Activated T-helper 1 cell treated with anti-CD3 and anti-CD28 coated beads, Interleukin-12 subunit alpha, Interleukin-12 subunit beta, Interleukin-2, Interleukin-4 antibody, amounts not matched to agents 30 ng/mL and 10 ng/mL and 1 ng/mL, durations not matched to agents 14 hours and 24 hours and 36 hours (primary cell): Measurements from ENCODE around the gene TTC4. TPM values are rescaled to one million over a fixed set of nuclear protein-coding genes. Genes with fewer than 3 reads are reported as not detected.
"Not testable (repeated sequence)": the region's sequence is repeated elsewhere in the genome, so short reads cannot be mapped to it uniquely, and the experiment has no call there.

Experiments
- DNase-seq: peaks from one replicate; pipeline ENCODE4 v3.0.0; 2021; ENCODE audit warnings: low spot score
- H3K27ac Mint-ChIP-seq: one replicate; pipeline ENCODE4 v1.8.0; 2021; ENCODE audit warnings: mild to moderate bottlenecking, mixed read lengths
- H3K27me3 Mint-ChIP-seq: one replicate; pipeline ENCODE4 v1.8.0; 2022; ENCODE audit warnings: mild to moderate bottlenecking, moderate library complexity, mixed read lengths; ENCODE audit not compliant: insufficient read depth
- H3K36me3 Mint-ChIP-seq: one replicate; pipeline ENCODE4 v1.8.0; 2021; ENCODE audit warnings: low read depth, mixed read lengths
- H3K4me1 Mint-ChIP-seq: one replicate; pipeline ENCODE4 v1.8.0; 2021; ENCODE audit warnings: low read depth, mixed read lengths
- H3K4me3 Mint-ChIP-seq: one replicate; pipeline ENCODE4 v1.8.0; 2021; ENCODE audit warnings: mild to moderate bottlenecking, moderate library complexity, mixed read lengths
- H3K9me3 Mint-ChIP-seq: one replicate; pipeline ENCODE4 v1.8.0; 2021; ENCODE audit warnings: mixed read lengths
- intact Hi-C: fragments of 100-400 bp; cut with micrococcal nuclease; formaldehyde crosslinking; loops from one replicate; pipeline ENCODE4 v1.15.1; 2024
- total RNA-seq: library from RNA; stranded (reverse); gene quantifications from 2 replicates; pipeline ENCODE4 v1.2.3, GENCODE V29; 2022

The TTC4 gene
- total RNA-seq, 1 donor from 2014 or later = 43.7 TPM

DNA sequence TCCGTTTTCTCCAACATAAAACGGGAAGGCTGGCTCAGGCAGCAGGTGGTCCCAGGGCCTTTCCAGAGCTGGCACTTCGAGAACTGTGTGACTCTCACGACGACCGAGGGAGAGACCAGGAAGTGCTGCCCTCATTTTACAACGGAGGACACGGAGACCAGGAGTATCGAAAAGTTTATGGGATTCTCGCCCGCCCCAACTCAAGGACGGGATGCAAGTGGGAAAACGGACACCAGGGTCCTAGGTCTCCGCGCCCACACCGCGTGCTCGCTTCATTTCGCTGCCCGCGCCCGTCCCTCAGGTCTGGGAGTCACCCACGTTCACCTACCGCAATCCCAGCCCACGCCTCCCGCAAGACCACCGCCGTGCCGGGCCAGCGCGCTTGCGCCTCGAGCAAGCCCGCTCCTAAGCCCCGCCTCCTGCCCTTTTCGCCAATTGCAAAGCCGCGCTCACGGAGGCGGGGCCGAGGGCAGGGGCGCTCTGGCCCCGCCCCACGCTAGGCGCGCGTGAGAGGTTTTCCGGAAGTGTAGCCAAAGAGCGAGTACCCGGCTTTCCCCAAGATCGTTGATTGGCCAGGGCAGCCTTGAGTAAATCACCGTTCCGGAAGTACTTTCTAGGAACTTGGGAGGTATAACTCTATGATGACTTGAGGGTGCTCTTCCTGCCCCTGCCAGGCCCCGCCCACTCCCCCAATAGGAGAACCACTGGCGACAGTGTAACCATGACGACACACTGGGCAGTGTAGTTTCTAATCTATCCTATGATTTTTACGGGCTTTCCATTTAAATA, 48.7 kb downstream of the TTC4 start, which contains the start of gene PARS2:
Gene PARS2, minus strand, starts transcription at position 391 of the 789 bp plus-strand sequence. CDS start 5,362 bp downstream, outside the sequence.
- no peaks in the 10 kb centered on the region for H3K9me3 Mint-ChIP-seq
- peaks cover 32% of the 10 kb centered on the region for H3K4me1 Mint-ChIP-seq
- no peaks in the 10 kb centered on the region for H3K27me3 Mint-ChIP-seq
- intact Hi-C loops = loop anchor here (1.0 to 5.0 kb wide), 7 partner anchors 37 to 1526 kb away; partner anchors contain the start of genes DHCR24, IFT25, MAGOH and TTC22
- peak; percentile 94 for DNase-seq
- peak within 1 kb of the TSS; percentile 90 for H3K4me3 Mint-ChIP-seq
- H3K27ac Mint-ChIP-seq = peak within 1 kb of the TSS; percentile 95
- peaks cover 3% of the 10 kb centered on the region for H3K36me3 Mint-ChIP-seq

DNA sequence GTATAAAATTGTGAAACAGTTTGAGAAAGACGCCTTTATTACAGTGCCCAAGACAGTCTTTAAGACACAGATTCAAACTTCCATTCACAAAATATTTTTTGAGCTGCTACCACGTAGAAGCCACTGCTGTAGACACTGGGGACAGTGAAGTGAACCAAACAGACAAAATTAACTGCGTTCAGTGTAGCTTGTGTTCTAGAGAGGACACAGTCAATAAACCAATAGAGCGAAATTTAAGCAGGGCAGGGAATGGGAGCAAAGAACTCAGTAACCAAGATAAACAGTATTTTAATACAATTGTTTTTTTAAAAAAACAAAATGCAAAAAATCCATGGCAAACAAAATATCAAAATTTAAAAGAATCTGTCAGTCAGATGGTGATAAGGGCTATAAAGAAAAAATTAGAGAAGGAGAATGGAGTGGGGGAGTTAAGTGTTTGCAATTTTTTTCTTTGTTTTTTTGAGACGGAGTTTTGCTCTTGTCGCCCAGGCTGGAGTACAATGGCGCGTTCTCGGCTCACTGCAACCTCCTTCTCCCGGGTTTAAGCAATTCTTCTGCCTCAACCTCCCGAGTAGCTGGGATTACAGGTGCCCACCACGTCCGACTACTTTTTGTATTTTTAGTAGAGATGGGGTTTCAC, 49.4 kb downstream of the TTC4 start:
- no peak for DNase-seq
- peak overlapping the region; percentile 90 for H3K4me3 Mint-ChIP-seq
- H3K27me3 Mint-ChIP-seq = no peaks in the 10 kb centered on the region
- intact Hi-C loops = loop anchor here (1.0 to 5.0 kb wide), 7 partner anchors 36 to 1527 kb away; partner anchors contain the start of genes DHCR24, IFT25, MAGOH and TTC22
- peaks cover 3% of the 10 kb centered on the region for H3K36me3 Mint-ChIP-seq
- H3K9me3 Mint-ChIP-seq = no peaks in the 10 kb centered on the region
- H3K27ac Mint-ChIP-seq = peak overlapping the region; percentile 95
- H3K4me1 Mint-ChIP-seq = peaks cover 31% of the 10 kb centered on the region

DNA sequence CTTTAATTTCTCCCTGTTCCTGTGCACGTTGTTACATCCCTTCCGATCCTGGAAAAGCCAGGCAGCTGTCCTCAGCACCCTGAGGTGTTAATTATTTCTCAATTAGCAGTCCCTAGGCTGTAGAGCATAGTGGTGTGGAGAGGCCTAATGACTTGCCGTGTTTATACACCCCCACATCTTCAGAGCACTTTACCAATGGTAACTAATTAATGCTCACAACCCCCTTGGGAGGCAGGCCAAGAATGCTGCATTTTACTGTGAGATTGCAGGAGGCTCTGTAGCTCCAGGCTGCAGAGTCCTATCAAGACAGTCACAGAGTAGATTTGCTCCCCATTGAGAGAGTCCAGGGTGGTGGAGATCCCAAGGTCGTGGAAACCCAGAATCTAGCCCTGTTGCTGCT, 51.1 kb downstream of the TTC4 start:
- Mint-ChIP-seq H3K4me3 (no peak overlapping the region), H3K27ac (no peak overlapping the region), H3K36me3 (no peaks in the 10 kb centered on the region), H3K4me1 (peaks cover 26% of the 10 kb centered on the region), H3K27me3 (no peaks in the 10 kb centered on the region), H3K9me3 (no peaks in the 10 kb centered on the region)
- intact Hi-C loops = no loop called here
- no peak for DNase-seq

DNA sequence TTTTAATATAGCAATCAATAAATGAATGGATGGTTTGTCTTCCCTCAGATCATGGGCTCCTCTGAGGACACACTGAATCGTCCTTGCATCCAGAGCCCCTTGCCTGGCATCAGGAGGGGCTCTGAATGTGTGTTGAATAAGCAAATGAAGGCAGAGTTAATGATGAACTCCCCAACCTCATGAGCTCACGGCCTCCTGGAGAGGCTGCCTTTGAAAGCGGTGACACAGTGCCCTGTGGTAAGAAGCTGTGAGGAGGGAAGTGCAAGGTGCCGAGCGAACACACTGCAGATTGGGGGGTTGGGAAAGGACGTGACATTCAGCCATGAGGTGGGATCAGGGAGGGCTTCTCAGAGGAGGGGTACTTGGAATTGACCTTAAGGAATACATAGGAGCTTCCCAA, 51.9 kb downstream of the TTC4 start:
- intact Hi-C loops = no loop called here

DNA sequence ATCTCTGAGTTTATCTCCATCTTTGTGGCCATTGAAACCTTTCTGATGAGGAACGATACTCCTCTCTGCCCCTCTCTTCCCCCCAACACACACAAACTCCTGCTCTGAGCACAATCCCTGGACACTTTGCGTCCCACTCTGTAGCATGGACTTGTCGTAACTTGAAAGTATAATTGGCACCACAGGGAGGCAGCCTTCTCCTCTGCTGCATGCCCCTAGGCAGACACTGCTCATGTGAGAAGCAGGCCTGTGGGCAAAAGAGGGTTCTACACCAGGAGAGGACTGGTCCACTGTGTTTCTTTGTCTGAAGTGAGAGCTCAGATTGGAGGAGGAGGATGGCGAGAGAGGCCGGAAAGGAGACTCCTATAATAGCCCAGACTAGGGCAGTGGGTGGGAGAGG, 52.4 kb downstream of the TTC4 start:
- H3K9me3 Mint-ChIP-seq = no peaks in the 10 kb centered on the region
- H3K4me1 Mint-ChIP-seq = peaks cover 21% of the 10 kb centered on the region
- no peak overlapping the region for H3K4me3 Mint-ChIP-seq
- no peak overlapping the region for H3K27ac Mint-ChIP-seq
- intact Hi-C loops = no loop called here
- H3K27me3 Mint-ChIP-seq = no peaks in the 10 kb centered on the region
- DNase-seq = no peak
- H3K36me3 Mint-ChIP-seq = no peaks in the 10 kb centered on the region

More for the DNA sequence above, 51.9 kb downstream of the TTC4 start:
- no peaks in the 10 kb centered on the region for H3K9me3 Mint-ChIP-seq
- no peak for DNase-seq
- H3K27me3 Mint-ChIP-seq = no peaks in the 10 kb centered on the region
- H3K27ac Mint-ChIP-seq = no peak overlapping the region
- no peaks in the 10 kb centered on the region for H3K36me3 Mint-ChIP-seq
- H3K4me1 Mint-ChIP-seq = peaks cover 26% of the 10 kb centered on the region
- H3K4me3 Mint-ChIP-seq = no peak overlapping the region

DNA sequence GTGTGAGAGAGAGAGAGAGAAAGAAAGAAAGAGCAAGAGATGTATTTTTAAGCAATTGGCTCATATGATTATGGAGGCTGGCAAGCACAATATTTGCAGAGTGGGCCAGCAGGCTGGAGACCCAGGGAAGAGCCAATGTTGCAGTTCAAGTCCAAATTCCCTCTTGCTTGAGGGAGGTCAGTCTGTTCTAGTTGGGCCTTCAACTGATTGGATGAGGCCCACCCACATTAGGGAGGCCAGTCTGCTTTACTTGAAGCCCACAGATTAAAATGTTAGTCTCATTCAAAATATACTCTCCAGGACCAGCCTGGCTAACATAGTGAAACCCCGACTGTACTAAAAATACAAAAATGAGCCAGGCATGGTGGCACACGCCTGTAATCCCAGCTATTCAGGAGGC, 57.3 kb downstream of the TTC4 start:
- intact Hi-C loops = no loop called here
- no peak overlapping the region for H3K27ac Mint-ChIP-seq
- no peak overlapping the region for H3K4me3 Mint-ChIP-seq
- DNase-seq = no peak
- no peaks in the 10 kb centered on the region for H3K27me3 Mint-ChIP-seq
- no peaks in the 10 kb centered on the region for H3K36me3 Mint-ChIP-seq
- H3K9me3 Mint-ChIP-seq = no peaks in the 10 kb centered on the region
- H3K4me1 Mint-ChIP-seq = no peaks in the 10 kb centered on the region

DNA sequence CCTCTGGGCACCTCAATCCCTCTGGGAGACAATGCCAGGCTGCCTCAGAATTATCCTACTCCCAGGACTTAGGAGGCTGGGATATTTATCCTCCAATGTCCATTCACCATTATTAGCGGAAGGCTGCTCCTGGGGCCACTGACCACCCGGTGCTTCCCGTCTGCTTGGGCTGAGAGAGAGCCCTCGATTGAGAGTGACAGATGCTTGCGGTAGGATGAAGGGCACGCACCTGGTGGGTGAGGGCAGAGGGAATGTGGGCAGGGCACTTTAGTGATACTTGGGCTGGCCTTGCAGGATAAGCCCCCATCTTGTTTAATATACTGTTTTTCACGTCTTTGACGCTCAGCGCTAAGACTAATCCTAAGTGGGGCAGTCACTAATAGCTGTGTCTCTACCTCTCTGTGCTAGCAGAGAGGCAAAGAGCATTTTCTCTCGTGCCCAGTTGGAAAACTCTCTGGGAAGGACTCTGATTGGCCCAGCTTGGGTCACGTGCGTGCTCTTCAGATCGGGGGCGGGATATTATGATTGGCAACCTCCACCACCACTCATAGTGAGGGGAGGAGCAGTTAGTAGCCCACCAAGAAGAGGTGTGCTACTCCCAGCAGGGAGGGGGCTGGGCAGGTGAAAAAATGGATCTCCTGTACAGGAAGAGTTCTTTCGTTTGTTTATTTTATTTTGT, 59.3 kb downstream of the TTC4 start:
- Mint-ChIP-seq H3K4me1 (no peaks in the 10 kb centered on the region), H3K27ac (no peak overlapping the region), H3K4me3 (no peak overlapping the region), H3K27me3 (no peaks in the 10 kb centered on the region), H3K36me3 (no peaks in the 10 kb centered on the region), H3K9me3 (no peaks in the 10 kb centered on the region)
- intact Hi-C loops = no loop called here
- DNase-seq = no peak

DNA sequence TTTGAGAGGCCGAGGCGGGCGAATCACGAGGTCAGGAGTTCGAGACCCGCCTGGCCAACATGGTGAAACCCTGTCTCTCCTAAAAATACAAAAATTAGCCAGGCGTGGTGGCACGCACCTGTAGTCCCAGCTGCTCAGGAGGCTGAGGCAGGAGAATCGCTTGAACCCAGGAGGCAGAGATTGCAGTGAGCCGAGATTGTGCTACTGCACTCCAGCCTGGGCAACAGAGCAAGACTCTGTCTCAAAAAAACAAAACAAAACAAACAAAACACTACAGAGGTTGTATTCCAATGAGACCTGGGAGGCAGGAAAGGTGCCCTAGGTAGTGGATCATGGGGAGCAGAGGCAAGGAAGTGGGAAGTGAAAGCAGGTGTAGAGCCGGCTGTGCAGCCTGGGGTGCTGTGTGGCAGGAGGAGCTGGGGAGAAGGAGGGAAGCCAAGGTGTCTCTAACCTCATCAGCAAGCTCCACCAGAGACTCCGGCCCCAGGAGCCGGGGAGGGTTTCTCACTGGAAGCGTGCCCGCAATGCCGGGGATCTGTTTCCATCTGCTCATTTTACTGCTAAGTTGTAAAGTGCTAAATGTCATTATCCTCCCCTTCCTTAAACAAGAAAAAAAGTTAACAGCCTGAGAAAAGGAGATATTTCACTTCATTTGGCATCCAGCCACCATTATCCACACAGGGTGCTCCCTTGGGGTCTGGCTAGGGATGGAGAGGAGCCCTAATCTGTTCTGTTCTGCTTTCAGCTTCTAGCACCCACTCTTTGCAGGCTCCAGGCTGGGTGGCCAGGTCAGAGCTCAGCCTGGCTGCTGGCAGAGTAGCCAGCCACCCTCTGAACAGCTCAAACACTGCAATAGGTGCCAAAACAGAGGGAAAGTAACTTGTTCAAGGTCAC, 60.4 kb downstream of the TTC4 start:
- DNase-seq, H3K9me3 Mint-ChIP-seq, H3K4me1 Mint-ChIP-seq, H3K4me3 Mint-ChIP-seq, H3K36me3 Mint-ChIP-seq, H3K27ac Mint-ChIP-seq, intact Hi-C loops, H3K27me3 Mint-ChIP-seq: not testable (repeated sequence)

DNA sequence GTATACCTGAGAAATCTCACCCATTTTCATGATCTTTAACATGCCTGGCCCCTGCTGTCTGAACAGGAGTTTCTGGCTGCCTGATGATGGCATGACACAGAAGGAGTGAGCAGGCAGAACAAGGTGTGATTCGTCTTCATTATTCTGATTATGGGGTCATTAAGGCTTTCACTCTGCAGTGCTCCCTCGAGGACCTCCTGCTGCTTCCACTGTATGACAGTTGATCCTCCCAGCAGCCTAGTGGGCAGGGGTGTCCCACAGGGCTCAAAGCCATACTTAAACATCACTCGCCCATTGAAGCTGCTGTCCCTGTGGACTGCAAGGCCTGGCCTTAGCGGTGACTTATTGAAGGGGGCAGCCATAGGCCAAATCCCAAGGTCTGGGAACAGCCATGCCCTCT, 61.4 kb downstream of the TTC4 start:
- Mint-ChIP-seq H3K36me3 (no peaks in the 10 kb centered on the region), H3K4me3 (no peak overlapping the region), H3K9me3 (no peaks in the 10 kb centered on the region), H3K27me3 (no peaks in the 10 kb centered on the region), H3K27ac (no peak overlapping the region), H3K4me1 (no peaks in the 10 kb centered on the region)
- intact Hi-C loops = no loop called here
- no peak for DNase-seq

DNA sequence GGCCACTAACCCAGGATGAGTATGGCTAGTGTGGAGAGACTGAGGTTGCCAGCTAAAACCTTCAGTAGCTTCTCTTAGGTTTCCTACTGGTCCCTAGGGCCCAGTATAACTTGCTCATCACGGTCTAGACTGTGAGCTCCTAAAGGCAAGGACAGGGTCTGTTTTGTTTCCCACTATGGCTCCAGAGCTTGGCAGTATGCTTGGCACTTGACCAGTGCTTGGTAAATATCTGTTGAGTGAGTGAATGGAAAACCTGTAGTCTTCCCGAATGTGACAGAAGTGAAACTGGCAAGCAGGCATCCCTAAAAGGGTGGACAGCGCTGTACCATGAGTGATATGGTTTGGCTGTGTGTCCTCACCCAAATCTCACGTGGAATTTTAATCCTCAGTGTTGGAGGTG, 61.8 kb downstream of the TTC4 start:
- Mint-ChIP-seq H3K9me3 (no peaks in the 10 kb centered on the region), H3K4me1 (no peaks in the 10 kb centered on the region), H3K27me3 (no peaks in the 10 kb centered on the region), H3K27ac (no peak overlapping the region), H3K4me3 (no peak overlapping the region), H3K36me3 (no peaks in the 10 kb centered on the region)
- DNase-seq = no peak
- intact Hi-C loops = no loop called here

DNA sequence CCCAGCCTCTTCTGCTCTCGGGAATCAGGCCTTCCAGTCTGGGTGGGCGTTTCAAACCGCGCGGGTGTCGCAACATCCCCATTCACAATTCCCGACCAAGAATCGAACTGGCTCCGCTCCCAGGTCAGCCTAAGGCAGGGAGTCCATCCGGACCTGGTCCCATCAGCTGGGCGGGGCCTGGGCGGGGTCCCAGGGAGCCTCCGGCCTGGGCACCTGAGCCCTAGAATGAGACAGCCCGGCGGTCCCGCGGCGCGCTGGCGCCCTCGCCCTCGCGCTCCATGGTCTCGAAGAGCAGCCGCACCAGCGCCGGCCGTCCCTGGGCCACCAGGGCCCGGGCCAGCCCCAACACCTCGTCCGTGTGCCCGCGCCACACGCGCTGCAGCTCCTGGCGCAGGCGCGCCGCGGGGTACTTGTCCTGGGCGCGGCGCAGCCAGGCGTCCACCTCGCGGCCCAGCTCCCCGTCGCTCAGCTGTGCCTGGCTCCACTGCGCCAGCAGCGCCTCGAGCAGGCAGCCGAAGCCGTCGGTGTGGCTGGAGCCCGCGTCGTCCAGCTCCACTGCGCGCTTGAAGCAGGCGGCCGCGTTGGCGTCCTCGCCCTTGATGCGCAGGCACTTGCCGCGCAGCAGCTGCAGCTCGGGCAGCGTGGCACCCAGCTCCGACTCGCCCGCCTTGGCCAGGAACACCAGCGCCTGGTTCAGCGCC, 65.5 kb downstream of the TTC4 start:
- DNase-seq = no peak
- H3K27me3 Mint-ChIP-seq = no peaks in the 10 kb centered on the region
- no peak overlapping the region for H3K4me3 Mint-ChIP-seq
- H3K4me1 Mint-ChIP-seq = no peaks in the 10 kb centered on the region
- intact Hi-C loops = no loop called here
- H3K9me3 Mint-ChIP-seq = no peaks in the 10 kb centered on the region
- H3K27ac Mint-ChIP-seq = no peak overlapping the region
- H3K36me3 Mint-ChIP-seq = no peaks in the 10 kb centered on the region

DNA sequence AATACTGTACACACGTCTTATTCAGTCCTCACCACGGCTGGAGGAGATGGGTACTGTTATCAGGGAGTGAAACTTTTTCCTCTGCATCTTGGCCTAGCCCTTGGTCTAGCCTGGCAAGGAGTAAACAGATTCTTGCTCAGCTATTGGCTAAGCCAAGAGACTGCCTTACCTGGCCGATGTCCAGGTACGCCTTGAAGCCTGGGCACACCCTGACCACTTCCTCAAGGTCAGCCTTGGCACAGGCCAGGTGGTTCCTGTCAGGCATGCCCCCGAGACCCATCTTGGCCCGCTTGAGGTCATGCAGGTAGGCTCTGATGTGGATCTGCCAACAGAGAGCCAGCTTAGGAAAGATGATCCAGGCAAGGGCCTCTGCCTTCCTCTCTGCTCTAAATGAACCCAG, 66.5 kb downstream of the TTC4 start:
- Mint-ChIP-seq H3K27me3 (no peaks in the 10 kb centered on the region), H3K9me3 (no peaks in the 10 kb centered on the region), H3K36me3 (no peaks in the 10 kb centered on the region), H3K4me1 (no peaks in the 10 kb centered on the region), H3K4me3 (no peak overlapping the region), H3K27ac (no peak overlapping the region)
- intact Hi-C loops = no loop called here
- no peak for DNase-seq
